Activated CD8-positive, alpha-beta T cell treated with anti-CD3 and anti-CD28 coated beads, Interleukin-2, amount 10 ng/mL, durations not matched to agents 7 days and 5 days (primary cell): ENCODE data around the gene TRIM34. TPM values are rescaled to one million over a fixed set of nuclear protein-coding genes. Genes with fewer than 3 reads are reported as not detected.
"Not testable (repeated sequence)": the region's sequence is repeated elsewhere in the genome, so short reads cannot be mapped to it uniquely, and the experiment has no call there.

ENCODE experiments used
- ATAC-seq: fragments of 150-1000 bp; cut with Tn5 transposase; one replicate; pipeline ENCODE4 v1.10.0; 2021; ENCODE audit warnings: moderate library complexity
- CTCF ChIA-PET: fragments of 350-600 bp; sonication (Branson Sonifier 250); formaldehyde crosslinking; loops from one replicate; lab custom pipeline; 2021; ENCODE audit warnings: antibody characterized with exemption; lab: Charles Lee
- POLR2A ChIA-PET: fragments of 350-600 bp; sonication (Branson Sonifier 250); formaldehyde crosslinking; loops from one replicate; lab custom pipeline; 2021; ENCODE audit warnings: antibody characterized with exemption; lab: Charles Lee
- DNase-seq: peaks from one replicate; pipeline ENCODE4 v3.0.0-alpha.2; 2020
- H3K27ac Mint-ChIP-seq: one replicate; pipeline ENCODE4 v1.8.0; 2021; ENCODE audit warnings: mild to moderate bottlenecking, mixed read lengths
- H3K27me3 Mint-ChIP-seq: one replicate; pipeline ENCODE4 v1.8.0; 2021; ENCODE audit warnings: low read depth, mixed read lengths
- H3K36me3 Mint-ChIP-seq: one replicate; pipeline ENCODE4 v1.8.0; 2021; ENCODE audit warnings: low read depth, mixed read lengths
- H3K4me1 Mint-ChIP-seq: one replicate; pipeline ENCODE4 v1.8.0; 2021; ENCODE audit warnings: low read depth, mixed read lengths
- H3K4me3 Mint-ChIP-seq: one replicate; pipeline ENCODE4 v1.8.0; 2021; ENCODE audit warnings: mild to moderate bottlenecking, mixed read lengths
- H3K9me3 Mint-ChIP-seq: one replicate; pipeline ENCODE4 v1.8.0; 2022; ENCODE audit warnings: mixed read lengths; ENCODE audit not compliant: insufficient read depth
- total RNA-seq, 2 experiments: library from RNA; stranded (reverse); gene quantifications; one replicate each; pipeline ENCODE4 v1.2.3, GENCODE V29; 2021

The TRIM34 gene
- total RNA-seq, 2 experiments from 2014 or later, result 11.9 to 12.3 TPM

DNA sequence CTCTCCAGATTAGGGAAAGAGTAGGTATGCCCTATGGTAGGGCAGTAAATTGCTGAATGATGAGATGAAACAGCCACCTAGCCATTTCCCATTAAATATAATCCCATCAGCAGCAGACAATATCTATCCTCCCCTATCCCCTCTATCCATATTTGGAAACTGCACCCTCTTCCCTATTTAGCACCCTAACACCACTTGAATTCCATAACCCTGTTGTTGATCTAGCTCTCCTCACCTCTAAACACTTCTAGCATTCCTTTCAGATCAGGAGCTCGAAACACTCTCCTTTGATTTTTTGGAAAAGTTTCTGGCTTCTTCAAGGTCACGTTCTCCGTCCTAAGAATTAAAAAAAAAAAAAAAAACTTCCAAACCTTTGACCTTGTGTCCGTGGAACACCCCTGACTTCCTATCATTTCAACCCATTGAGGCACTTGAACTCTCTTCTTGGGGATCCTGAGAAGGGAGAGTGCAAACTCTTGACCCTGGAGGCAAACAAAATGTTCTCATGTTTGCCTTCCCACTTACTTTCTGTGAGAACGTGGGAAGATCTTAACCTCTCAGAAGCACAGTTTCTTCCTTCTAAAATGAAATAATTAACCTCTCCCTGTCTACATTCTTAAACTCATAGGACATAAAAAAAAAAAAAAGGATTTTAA lies 41.1 kb downstream of the TRIM34 start:
- Mint-ChIP-seq H3K9me3 (no peaks in the 10 kb centered on the region), H3K4me3 (no peak overlapping the region), H3K27ac (no peak overlapping the region), H3K36me3 (peaks cover 33% of the 10 kb centered on the region), H3K27me3 (no peaks in the 10 kb centered on the region), H3K4me1 (peaks cover 2% of the 10 kb centered on the region)
- ChIA-PET CTCF (no interaction called here), POLR2A (no interaction called here)
- ATAC-seq, result no peak
- no peak for DNase-seq

DNA sequence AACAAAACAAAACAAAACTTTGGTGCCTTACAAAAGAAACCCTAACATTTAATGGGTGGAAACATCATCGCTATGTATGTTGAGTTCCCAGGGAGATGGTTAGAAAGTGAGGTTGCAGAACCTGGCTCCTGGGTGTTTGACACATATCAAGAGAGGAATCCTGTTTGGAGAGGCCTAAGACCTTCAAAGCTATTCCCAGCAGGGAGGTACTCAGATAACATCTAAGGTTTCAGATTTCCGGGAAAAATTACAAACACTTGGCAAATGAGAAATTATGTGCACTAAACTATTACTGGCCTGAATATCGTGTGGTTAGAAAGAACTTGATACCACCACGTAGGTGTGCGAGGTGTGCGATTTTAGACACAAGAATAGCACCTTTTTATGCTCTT lies 41.6 kb downstream of the TRIM34 start:
- H3K4me1 Mint-ChIP-seq, result no peaks in the 10 kb centered on the region
- H3K9me3 Mint-ChIP-seq, result no peaks in the 10 kb centered on the region
- no peak for ATAC-seq
- no peaks in the 10 kb centered on the region for H3K27me3 Mint-ChIP-seq
- CTCF ChIA-PET, result no interaction called here
- H3K27ac Mint-ChIP-seq, result no peak overlapping the region
- H3K36me3 Mint-ChIP-seq, result peaks cover 33% of the 10 kb centered on the region
- H3K4me3 Mint-ChIP-seq, result no peak overlapping the region
- POLR2A ChIA-PET, result no interaction called here
- DNase-seq, result no peak

DNA sequence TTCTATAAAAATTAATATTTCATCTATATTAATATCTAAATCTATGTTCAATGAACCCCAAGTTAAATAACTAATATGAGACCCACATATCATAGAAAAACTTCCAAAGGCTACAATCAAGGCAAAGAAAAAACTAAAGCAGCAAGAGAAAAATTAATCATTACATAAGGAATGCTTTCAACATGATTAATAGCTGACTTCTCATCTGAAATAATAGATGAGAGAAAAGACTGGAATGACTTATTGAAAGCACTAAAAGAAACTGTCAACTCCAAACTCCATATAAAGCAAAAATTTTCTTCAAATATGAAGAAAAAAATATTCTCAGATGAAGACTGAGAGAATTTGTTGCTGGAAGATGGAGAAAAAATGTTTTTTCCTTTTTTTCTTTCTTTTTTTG lies 47.0 kb downstream of the TRIM34 start:
- H3K27me3 Mint-ChIP-seq, result no peaks in the 10 kb centered on the region
- POLR2A ChIA-PET, result no interaction called here
- CTCF ChIA-PET, result no interaction called here
- H3K9me3 Mint-ChIP-seq, result no peaks in the 10 kb centered on the region
- no peak for DNase-seq
- no peak overlapping the region for H3K4me3 Mint-ChIP-seq
- no peak for ATAC-seq
- H3K36me3 Mint-ChIP-seq, result peaks cover 30% of the 10 kb centered on the region
- no peak overlapping the region for H3K27ac Mint-ChIP-seq
- H3K4me1 Mint-ChIP-seq, result peaks cover 1% of the 10 kb centered on the region

DNA sequence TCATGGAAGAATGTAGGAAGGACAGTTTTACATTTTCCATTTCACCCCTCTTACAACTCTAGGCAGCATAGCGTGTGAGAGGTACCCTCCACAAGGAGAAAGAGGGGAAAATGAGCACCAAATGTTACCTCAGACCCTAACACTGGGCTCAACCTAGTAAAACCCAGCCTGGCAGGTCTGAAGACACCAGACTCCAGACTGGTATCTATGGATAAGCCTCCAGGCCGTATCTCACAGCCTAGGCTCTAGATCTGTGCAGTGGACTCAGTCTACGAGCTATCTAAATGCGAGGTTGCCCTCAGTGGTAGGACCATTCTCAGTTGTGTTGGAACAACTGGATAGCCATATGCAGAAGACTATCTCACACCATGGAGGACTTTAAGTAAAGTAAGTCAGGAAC lies 49.6 kb downstream of the TRIM34 start:
- no peaks in the 10 kb centered on the region for H3K27me3 Mint-ChIP-seq
- peaks cover 43% of the 10 kb centered on the region for H3K36me3 Mint-ChIP-seq
- ChIA-PET POLR2A (no interaction called here), CTCF (no interaction called here)
- peaks cover 5% of the 10 kb centered on the region for H3K9me3 Mint-ChIP-seq
- H3K27ac Mint-ChIP-seq, result no peak overlapping the region
- ATAC-seq, result no peak
- no peak overlapping the region for H3K4me3 Mint-ChIP-seq
- DNase-seq, result no peak
- H3K4me1 Mint-ChIP-seq, result peaks cover 17% of the 10 kb centered on the region

DNA sequence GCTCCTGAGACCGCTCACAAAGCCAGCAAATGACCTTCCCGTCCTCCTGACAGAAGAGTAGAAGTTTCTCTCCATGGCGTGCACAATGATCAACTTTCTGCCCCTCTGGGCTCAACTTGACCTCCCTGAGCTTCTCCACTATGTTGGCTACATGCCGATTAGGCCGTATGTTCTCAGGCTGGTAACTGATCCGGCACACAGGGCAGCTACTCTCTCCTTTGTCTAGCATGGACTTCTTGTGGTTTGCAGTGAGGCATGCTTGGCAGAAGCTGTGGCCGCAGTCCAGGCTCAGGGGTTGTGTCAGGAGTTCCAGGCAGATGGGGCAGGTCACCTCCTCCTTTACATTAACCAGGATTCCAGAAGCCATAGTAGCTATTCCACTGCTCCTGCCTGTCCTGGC lies 55.0 kb downstream of the TRIM34 start:
- H3K4me1 Mint-ChIP-seq, result peaks cover 40% of the 10 kb centered on the region
- H3K4me3 Mint-ChIP-seq, result no peak overlapping the region

DNA sequence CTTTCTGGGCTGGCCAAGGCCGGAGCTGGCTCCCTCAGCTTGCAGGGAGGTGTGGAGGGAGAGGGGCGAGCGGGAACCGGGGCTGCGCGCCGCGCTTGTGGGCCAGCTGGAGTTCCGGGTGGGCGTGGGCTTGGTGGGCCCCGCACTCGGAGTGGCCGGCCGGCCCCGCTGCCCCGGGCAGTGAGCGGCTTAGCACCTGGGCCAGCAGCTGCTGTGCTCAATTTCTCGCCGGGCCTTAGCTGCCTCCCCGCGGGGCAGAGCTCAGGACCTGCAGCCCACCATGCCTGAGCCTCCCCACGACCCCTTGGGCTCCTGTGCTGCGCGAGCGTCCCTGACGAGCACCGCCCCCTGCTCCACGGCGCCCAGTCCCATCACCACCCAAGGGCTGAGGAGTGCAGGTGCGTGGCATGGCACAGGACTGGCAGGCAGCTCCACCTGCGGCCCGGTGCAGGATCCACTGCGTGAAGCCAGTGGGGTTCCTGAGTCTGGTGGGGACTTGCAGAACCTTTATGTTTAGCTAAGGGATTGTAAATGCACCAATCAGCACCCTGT lies 58.2 kb downstream of the TRIM34 start:
- peaks cover 54% of the 10 kb centered on the region for H3K4me1 Mint-ChIP-seq
- H3K27ac Mint-ChIP-seq, result not testable (repeated sequence)

More for the DNA sequence above, 55.0 kb downstream of the TRIM34 start:
- H3K27ac Mint-ChIP-seq, result no peak overlapping the region
- H3K27me3 Mint-ChIP-seq, result no peaks in the 10 kb centered on the region
- peaks cover 58% of the 10 kb centered on the region for H3K36me3 Mint-ChIP-seq
- ChIA-PET POLR2A (interaction anchor here (2.5 kb wide), 1 partner anchor 10 kb away, joined by 15 read pairs; the partner anchor contains the start of gene TRIM22), CTCF (interaction anchor here (0.9 kb wide), 1 partner anchor 18 kb away, joined by 3 read pairs; no protein-coding TSS in a partner anchor)
- DNase-seq (no peak), ATAC-seq (no peak)
- H3K9me3 Mint-ChIP-seq, result peaks cover 5% of the 10 kb centered on the region

DNA sequence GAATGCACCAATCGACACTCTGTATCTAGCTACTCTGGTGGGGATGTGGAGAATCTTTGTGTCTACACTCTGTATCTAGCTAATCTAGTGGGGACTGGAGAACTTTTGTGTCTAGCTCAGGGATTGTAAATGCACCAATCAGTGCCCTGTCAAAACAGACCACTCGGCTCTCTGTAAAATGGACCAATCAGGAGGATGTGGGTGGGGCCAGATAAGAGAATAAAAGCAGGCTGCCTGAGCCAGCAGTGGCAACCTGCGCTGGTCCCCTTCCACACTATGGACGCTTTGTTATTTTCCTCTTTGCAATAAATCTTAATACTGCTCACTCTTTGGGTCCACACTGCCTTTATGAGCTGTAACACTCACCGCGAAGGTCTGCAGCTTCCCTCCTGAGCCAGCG lies 58.8 kb downstream of the TRIM34 start:
- H3K4me3 Mint-ChIP-seq, result peak overlapping the region; percentile 97
- peak; percentile 51 for DNase-seq
- ChIA-PET CTCF (interaction anchor here (1.1 to 2.9 kb wide), 5 partner anchors 10 to 83 kb away, joined by 3 to 13 read pairs (median 6); no protein-coding TSS in a partner anchor), POLR2A (interaction anchor here (1.1 to 3.2 kb wide), 5 partner anchors 10 to 721 kb away, joined by 3 to 24 read pairs (median 6); partner anchors contain the start of gene TRIM34)
- peak overlapping the region; percentile 96 for H3K27ac Mint-ChIP-seq
- peaks cover 53% of the 10 kb centered on the region for H3K4me1 Mint-ChIP-seq
- H3K9me3 Mint-ChIP-seq, H3K27me3 Mint-ChIP-seq, ATAC-seq: not testable (repeated sequence)
- H3K36me3 Mint-ChIP-seq, result peaks cover 35% of the 10 kb centered on the region

More for the DNA sequence above, 58.2 kb downstream of the TRIM34 start:
- ChIA-PET CTCF (interaction anchor here (2.3 to 2.9 kb wide), 2 partner anchors 11 to 82 kb away, joined by 6 to 13 read pairs; no protein-coding TSS in a partner anchor), POLR2A (interaction anchor here (1.1 to 3.2 kb wide), 4 partner anchors 11 to 58 kb away, joined by 5 to 24 read pairs (median 7); partner anchors contain the start of gene TRIM34)
- peaks cover 42% of the 10 kb centered on the region for H3K36me3 Mint-ChIP-seq
- not testable (repeated sequence) for H3K4me3 Mint-ChIP-seq, H3K9me3 Mint-ChIP-seq, ATAC-seq, DNase-seq, H3K27me3 Mint-ChIP-seq

DNA sequence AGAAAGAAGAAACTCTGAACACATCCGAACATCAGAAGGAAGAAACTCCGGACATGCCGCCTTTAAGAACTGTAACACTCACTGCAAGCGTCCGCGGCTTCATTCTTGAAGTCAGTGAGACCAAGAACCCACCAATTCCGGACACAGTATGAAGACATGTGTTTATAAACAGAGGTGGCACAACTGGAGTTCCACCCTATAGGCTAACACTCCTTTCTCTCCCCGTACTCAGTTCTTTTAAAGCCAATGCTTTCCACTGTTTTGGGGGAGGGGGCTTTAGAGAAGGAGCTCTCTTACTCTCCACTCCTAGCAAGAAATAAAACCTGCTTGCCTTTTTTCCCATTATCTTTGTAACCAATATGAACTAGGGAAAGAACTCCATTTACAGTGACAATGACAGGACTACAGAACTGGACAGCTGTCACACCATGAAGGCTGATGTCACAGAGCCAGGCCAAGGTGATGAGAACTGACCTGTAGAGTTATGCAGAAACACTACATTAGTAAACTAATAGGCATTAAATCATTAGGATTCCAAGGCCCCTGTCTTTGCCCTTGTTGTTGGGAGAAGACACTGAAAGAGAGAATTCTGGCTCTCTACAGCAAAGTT lies 59.3 kb downstream of the TRIM34 start:
- CTCF ChIA-PET, result interaction anchor here (1.0 to 2.9 kb wide), 15 partner anchors 9 to 207 kb away, joined by 3 to 13 read pairs (median 6); partner anchors contain the start of gene TRIM34
- peaks cover 30% of the 10 kb centered on the region for H3K36me3 Mint-ChIP-seq
- ATAC-seq (peak; percentile 8), DNase-seq (no peak)
- POLR2A ChIA-PET, result interaction anchor here (0.6 to 3.2 kb wide), 8 partner anchors 9 to 720 kb away, joined by 3 to 24 read pairs (median 4); partner anchors contain the start of gene TRIM34
- peak overlapping the region; percentile 96 for H3K27ac Mint-ChIP-seq
- H3K4me3 Mint-ChIP-seq, result peak overlapping the region; percentile 97
- H3K4me1 Mint-ChIP-seq, result peaks cover 53% of the 10 kb centered on the region
- no peaks in the 10 kb centered on the region for H3K9me3 Mint-ChIP-seq
- no peaks in the 10 kb centered on the region for H3K27me3 Mint-ChIP-seq

DNA sequence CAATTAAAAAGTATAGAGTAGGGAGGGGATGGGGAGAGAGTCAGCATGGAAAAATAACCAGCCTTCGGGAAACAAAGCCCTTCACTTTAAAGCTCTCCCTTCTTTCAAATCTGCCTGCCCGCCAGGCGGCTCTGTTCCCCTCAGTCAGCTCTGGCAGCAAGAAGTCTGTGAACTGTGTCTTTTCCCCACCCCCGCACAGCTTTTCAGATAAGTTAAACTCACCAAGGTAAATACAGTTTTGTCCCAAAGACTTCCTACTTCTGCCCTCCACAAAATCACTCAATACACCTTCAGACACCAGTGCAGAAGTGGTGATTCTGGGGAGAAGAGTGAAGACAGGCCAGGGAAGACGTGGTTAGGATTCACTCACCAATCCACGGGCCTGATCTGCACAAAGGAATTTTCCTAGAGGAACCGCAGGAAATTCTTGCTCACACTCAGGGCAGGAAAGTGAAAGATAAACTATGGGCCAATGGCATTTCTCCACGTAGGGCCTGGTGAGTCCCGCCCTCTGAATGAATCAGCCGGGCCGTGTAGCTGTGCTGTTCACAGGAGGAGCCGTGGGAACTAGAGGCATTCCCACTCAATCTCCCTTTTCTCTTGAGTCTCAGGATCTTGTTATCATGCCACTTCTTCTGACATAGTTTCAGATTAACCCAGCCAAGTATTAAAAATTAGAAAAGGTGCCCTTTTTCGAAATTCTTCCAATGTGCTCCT lies 60.0 kb downstream of the TRIM34 start, which contains the start of gene TRIM5:
Gene TRIM5, minus strand, starts transcription at position 429 of the 717 bp plus-strand sequence. CDS start 4,897 bp downstream, outside the sequence.
- ATAC-seq, result peak; percentile 85
- Mint-ChIP-seq H3K4me3 (peak within 1 kb of the TSS; percentile 97), H3K36me3 (peaks cover 26% of the 10 kb centered on the region)

DNA sequence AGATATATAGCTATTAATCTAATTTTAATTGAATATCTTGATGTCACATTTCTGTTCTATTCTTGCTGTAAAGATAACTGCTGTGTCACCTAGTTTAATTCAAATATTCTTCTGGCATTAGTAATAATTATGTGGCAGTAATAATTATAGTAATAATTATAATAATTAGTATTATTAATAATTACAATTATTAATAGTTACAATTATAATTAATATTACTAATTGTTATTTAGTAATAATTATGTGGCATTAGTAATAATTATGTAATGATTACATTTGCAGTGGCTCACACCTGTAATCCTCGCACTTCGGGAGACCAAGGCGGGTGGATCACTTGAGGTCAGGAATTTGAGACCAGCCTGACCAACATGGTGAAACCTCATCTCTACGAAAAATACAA lies 61.6 kb downstream of the TRIM34 start:
- Mint-ChIP-seq H3K36me3 (peaks cover 29% of the 10 kb centered on the region), H3K4me3 (no peak overlapping the region), H3K27me3 (no peaks in the 10 kb centered on the region), H3K27ac (no peak overlapping the region), H3K9me3 (no peaks in the 10 kb centered on the region), H3K4me1 (peaks cover 43% of the 10 kb centered on the region)
- ATAC-seq (no peak), DNase-seq (no peak)
- CTCF ChIA-PET, result no interaction called here
- POLR2A ChIA-PET, result no interaction called here

More for the DNA sequence above, 60.0 kb downstream of the TRIM34 start, which contains the start of gene TRIM5:
- CTCF ChIA-PET, result interaction anchor here (1.0 to 2.9 kb wide), 17 partner anchors 9 to 206 kb away, joined by 3 to 13 read pairs (median 5); partner anchors contain the start of gene TRIM34
- peak within 1 kb of the TSS; percentile 96 for H3K27ac Mint-ChIP-seq
- no peaks in the 10 kb centered on the region for H3K27me3 Mint-ChIP-seq
- POLR2A ChIA-PET, result interaction anchor here (0.6 to 3.2 kb wide), 9 partner anchors 8 to 719 kb away, joined by 3 to 24 read pairs (median 3); partner anchors contain the start of gene TRIM34
- DNase-seq, result peak; percentile 86
- H3K9me3 Mint-ChIP-seq, result no peaks in the 10 kb centered on the region
- H3K4me1 Mint-ChIP-seq, result peaks cover 51% of the 10 kb centered on the region

DNA sequence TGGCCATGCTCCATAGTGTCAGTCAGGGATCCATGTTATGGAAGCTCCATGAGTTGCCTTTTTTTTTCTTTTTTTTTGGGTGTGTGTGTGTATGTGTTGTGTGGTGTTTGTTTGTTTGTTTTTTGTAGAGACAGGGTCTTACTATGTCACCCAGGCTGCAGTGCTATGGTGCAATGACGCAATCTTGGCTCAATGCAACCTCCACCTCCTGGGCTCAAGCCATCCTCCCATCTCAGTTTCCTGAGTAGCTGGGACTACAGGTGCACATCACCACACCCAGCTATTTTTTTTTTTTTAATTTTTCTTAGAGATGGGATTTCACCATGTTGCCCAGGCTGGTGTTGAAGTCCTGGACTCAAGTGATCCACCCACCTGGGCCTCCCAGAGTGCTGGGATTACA lies 63.7 kb downstream of the TRIM34 start:
- ATAC-seq (no peak), DNase-seq (no peak)
- H3K9me3 Mint-ChIP-seq, result no peaks in the 10 kb centered on the region
- peaks cover 34% of the 10 kb centered on the region for H3K36me3 Mint-ChIP-seq
- H3K27ac Mint-ChIP-seq, result peak overlapping the region; percentile 83
- POLR2A ChIA-PET, result interaction anchor here (0.6 kb wide), 1 partner anchor 886 kb away, joined by 3 read pairs; no protein-coding TSS in a partner anchor
- CTCF ChIA-PET, result interaction anchor here (0.6 to 3.0 kb wide), 3 partner anchors 64 to 123 kb away, joined by 3 to 9 read pairs (median 3); partner anchors contain the start of gene TRIM34
- no peak overlapping the region for H3K4me3 Mint-ChIP-seq
- H3K27me3 Mint-ChIP-seq, result no peaks in the 10 kb centered on the region
- peaks cover 49% of the 10 kb centered on the region for H3K4me1 Mint-ChIP-seq
